Endodermal cell (in vitro differentiated cells): ENCODE data around the gene PITPNC1. TPM values are rescaled to one million over a fixed set of nuclear protein-coding genes. Genes with fewer than 3 reads are reported as not detected.

Experiments used
- DNase-seq: peaks from one replicate; pipeline ENCODE4 v3.0.0-alpha.2; 2017
- H3K27ac ChIP-seq: 2 replicates; pipeline ENCODE4 v1.5.1; 2013; ENCODE audit warnings: mild to moderate bottlenecking, low read depth, low read length, moderate library complexity
- H3K27me3 ChIP-seq: 2 replicates; pipeline ENCODE4 v1.6.1; 2013; ENCODE audit warnings: mild to moderate bottlenecking, low read length, moderate library complexity; ENCODE audit not compliant: insufficient read depth, control insufficient read depth, poor library complexity, severe bottlenecking
- H3K36me3 ChIP-seq: 2 replicates; pipeline ENCODE4 v1.7.0; 2013; ENCODE audit warnings: mild to moderate bottlenecking, low read length, moderate library complexity; ENCODE audit not compliant: control insufficient read depth, insufficient read depth
- H3K4me1 ChIP-seq: one replicate; pipeline ENCODE4 v1.7.0; 2013; ENCODE audit warnings: low read length; ENCODE audit not compliant: control insufficient read depth, insufficient read depth
- H3K4me3 ChIP-seq: 2 replicates; pipeline ENCODE4 v1.5.1; 2013; ENCODE audit warnings: mild to moderate bottlenecking, low read length, moderate library complexity
- H3K9ac ChIP-seq: 2 replicates; pipeline ENCODE4 v1.6.1; 2013; ENCODE audit warnings: mild to moderate bottlenecking, low read length, moderate library complexity; ENCODE audit not compliant: poor library complexity, severe bottlenecking; ENCODE audit errors: extremely low read depth
- H3K9me3 ChIP-seq: 2 replicates; pipeline ENCODE4 v1.6.1; 2013; ENCODE audit warnings: mild to moderate bottlenecking, low read length, moderate library complexity; ENCODE audit not compliant: control insufficient read depth
- H3K27ac Mint-ChIP-seq: 2 replicates; pipeline ENCODE4 v1.8.0; 2020; ENCODE audit warnings: mixed read lengths
- H3K27me3 Mint-ChIP-seq: 2 replicates; pipeline ENCODE4 v1.8.0; 2021; ENCODE audit warnings: mild to moderate bottlenecking, mixed read lengths; ENCODE audit not compliant: insufficient read depth
- H3K36me3 Mint-ChIP-seq: 2 replicates; pipeline ENCODE4 v1.8.0; 2020; ENCODE audit warnings: low read depth, mixed read lengths
- H3K4me1 Mint-ChIP-seq: 2 replicates; pipeline ENCODE4 v1.8.0; 2020; ENCODE audit warnings: mixed read lengths
- H3K4me3 Mint-ChIP-seq: 2 replicates; pipeline ENCODE4 v1.8.0; 2020; ENCODE audit warnings: mild to moderate bottlenecking, moderate library complexity, mixed read lengths
- H3K9me3 Mint-ChIP-seq: 2 replicates; pipeline ENCODE4 v1.8.0; 2020; ENCODE audit warnings: mild to moderate bottlenecking, mixed read lengths
- CTCF ChIP-seq: fragments of 200-600 bp; sonication (generic); conservative IDR thresholded peaks from 2 replicates; pipeline ENCODE4 v1.5.0; 2021; ENCODE audit warnings: antibody characterized with exemption, mild to moderate bottlenecking
- WGBS, 2 experiments: methylation state at CpG; one replicate each; pipeline versions ENCODE4 v1.1.5 to v1.1.7; 2013; ENCODE audit warnings: missing lambda C conversion rate in 2 of 2, mixed read lengths in 1 of 2; ENCODE audit not compliant: insufficient coverage in 1 of 2, insufficient read length in 1 of 2; 5-methylcytosine and 5-hydroxymethylcytosine counted together
- total RNA-seq, 2 donors: library from RNA; stranded (reverse); fragmentation: NEBNext Ultra II Directional in 1 of 2; extraction: Animal tissue kit (Norgen Biotek cat#: 25700) in 1 of 2; gene quantifications; 2 replicates in 1 of 2; 3 replicates in 1 of 2; pipeline ENCODE4 v1.2.1, GENCODE V29; 2021

PITPNC1 gene
- total RNA-seq, 2 donors from 2014 or later: 28.9 to 36.4 TPM

GRCh38 chr17:67678414-67678813 lies 301.3 kb downstream of the PITPNC1 start:
- no peaks in the 10 kb centered on the region for H3K27me3 ChIP-seq
- WGBS, 2 experiments: 91 to 92% methylated on average over 1 to 2 of the region's 2 CpGs
- TF ChIP-seq CTCF: no peak

GRCh38 chr17:67679225-67679624 lies 302.1 kb downstream of the PITPNC1 start:
- no peak for TF ChIP-seq CTCF
- H3K27ac Mint-ChIP-seq: no peak overlapping the region
- H3K9me3 ChIP-seq: no peaks in the 10 kb centered on the region
- no peaks in the 10 kb centered on the region for H3K9me3 Mint-ChIP-seq
- peaks cover 8% of the 10 kb centered on the region for H3K36me3 ChIP-seq
- no peak overlapping the region for H3K9ac ChIP-seq
- H3K27ac ChIP-seq: no peak overlapping the region
- WGBS, 2 experiments: 96% methylated on average over 2 of the region's 2 CpGs; no CpG with 5 or more reads in 1 of the 2 experiments
- H3K27me3 ChIP-seq: no peaks in the 10 kb centered on the region
- peaks cover 14% of the 10 kb centered on the region for H3K36me3 Mint-ChIP-seq
- DNase-seq: no peak
- no peaks in the 10 kb centered on the region for H3K4me1 ChIP-seq
- peaks cover 6% of the 10 kb centered on the region for H3K4me1 Mint-ChIP-seq
- H3K27me3 Mint-ChIP-seq: no peaks in the 10 kb centered on the region
- no peak overlapping the region for H3K4me3 ChIP-seq
- H3K4me3 Mint-ChIP-seq: no peak overlapping the region

More at GRCh38 chr17:67678414-67678813, 301.3 kb downstream of the PITPNC1 start:
- H3K4me1 ChIP-seq: no peaks in the 10 kb centered on the region
- H3K36me3 ChIP-seq: peaks cover 8% of the 10 kb centered on the region
- H3K4me1 Mint-ChIP-seq: peaks cover 6% of the 10 kb centered on the region
- H3K27ac Mint-ChIP-seq: peak overlapping the region; percentile 66
- no peak overlapping the region for H3K4me3 Mint-ChIP-seq
- no peak overlapping the region for H3K9ac ChIP-seq
- no peaks in the 10 kb centered on the region for H3K27me3 Mint-ChIP-seq
- no peaks in the 10 kb centered on the region for H3K9me3 ChIP-seq
- no peak overlapping the region for H3K27ac ChIP-seq
- H3K4me3 ChIP-seq: no peak overlapping the region
- DNase-seq: no peak
- H3K36me3 Mint-ChIP-seq: peaks cover 15% of the 10 kb centered on the region
- no peaks in the 10 kb centered on the region for H3K9me3 Mint-ChIP-seq

- Mint-ChIP-seq H3K4me1 (peaks cover 6% of the 10 kb centered on the region), H3K4me3 (no peak overlapping the region), H3K27ac (no peak overlapping the region), H3K27me3 (no peaks in the 10 kb centered on the region), H3K9me3 (no peaks in the 10 kb centered on the region), H3K36me3 (peaks cover 14% of the 10 kb centered on the region)
- Histone ChIP-seq H3K4me3 (no peak overlapping the region), H3K9ac (no peak overlapping the region), H3K4me1 (no peaks in the 10 kb centered on the region), H3K36me3 (peaks cover 8% of the 10 kb centered on the region), H3K27ac (no peak overlapping the region), H3K9me3 (no peaks in the 10 kb centered on the region), H3K27me3 (no peaks in the 10 kb centered on the region)
- WGBS, 2 experiments: 89 to 94% methylated on average over 6 of the region's 6 CpGs
- no peak for DNase-seq
- TF ChIP-seq CTCF: no peak
These were observed 302.6 kb downstream of the PITPNC1 start for GRCh38 chr17:67679721-67680120.
